CD14-positive monocyte (primary cell): ENCODE results near the gene ABCC5. TPM values are rescaled to one million over a fixed set of nuclear protein-coding genes. Genes with fewer than 3 reads are reported as not detected.

Experiments used
- DNase-seq, 3 donors: peaks; one replicate each; pipeline ENCODE4 v3.0.0-alpha.2; 2011 to 2022
- H2AFZ ChIP-seq: 2 replicates; pipeline ENCODE4 v1.6.0; 2012; ENCODE audit warnings: mild to moderate bottlenecking, low read depth, low read length, inconsistent platforms; ENCODE audit not compliant: insufficient read depth, poor library complexity, severe bottlenecking
- H3K27ac ChIP-seq, 2 donors: 1 replicate in 1 of 2; 2 replicates in 1 of 2; pipeline ENCODE4 v1.5.1; 2012 to 2013; ENCODE audit warnings: low read length in 2 of 2, control low read depth in 1 of 2, inconsistent platforms in 1 of 2, low read depth in 1 of 2, mild to moderate bottlenecking in 1 of 2
- H3K27me3 ChIP-seq, 2 donors: one replicate each; pipeline versions ENCODE4 v1.6.0 to v1.6.1; 2011 to 2013; ENCODE audit warnings: low read length in 2 of 2; ENCODE audit not compliant: control insufficient read depth in 2 of 2, insufficient read depth in 2 of 2
- H3K36me3 ChIP-seq, 2 donors: replicated peaks in 1 of 2; 1 replicate in 1 of 2; 2 replicates in 1 of 2; pipeline versions ENCODE4 v1.5.1 to v1.6.1; 2012 to 2013; ENCODE audit warnings: low read length in 2 of 2, control low read depth in 1 of 2, inconsistent platforms in 1 of 2, mild to moderate bottlenecking in 1 of 2; ENCODE audit not compliant: insufficient read depth in 2 of 2, control insufficient read depth in 1 of 2
- H3K4me1 ChIP-seq, 2 donors: 1 replicate in 1 of 2; 2 replicates in 1 of 2; pipeline versions ENCODE4 v1.5.1 to v1.6.1; 2012 to 2013; ENCODE audit warnings: low read length in 2 of 2, control low read depth in 1 of 2, inconsistent platforms in 1 of 2, mild to moderate bottlenecking in 1 of 2, moderate library complexity in 1 of 2; ENCODE audit not compliant: insufficient read depth in 2 of 2, control insufficient read depth in 1 of 2
- H3K4me2 ChIP-seq: replicated peaks from 2 replicates; pipeline ENCODE3; 2012; ENCODE audit warnings: low read length, moderate library complexity, mild to moderate bottlenecking; ENCODE audit not compliant: poor library complexity, severe bottlenecking; ENCODE audit errors: extremely low read depth
- H3K4me3 ChIP-seq, 3 experiments: fragments of 200-600 bp in 1 of 3; sonication (generic) in 1 of 3; replicated peaks in 1 of 3; 1 replicate in 2 of 3; 2 replicates in 1 of 3; pipeline ENCODE4 v1.5.1; 2011 to 2013; ENCODE audit warnings: low read length in 3 of 3, mild to moderate bottlenecking in 3 of 3, control low read depth in 2 of 3, low read depth in 2 of 3, inconsistent platforms in 1 of 3, moderate library complexity in 1 of 3
- H3K79me2 ChIP-seq: 2 replicates; pipeline ENCODE4 v1.6.0; 2012; ENCODE audit warnings: mild to moderate bottlenecking, control low read depth, inconsistent platforms, low read length, moderate library complexity; ENCODE audit not compliant: insufficient read depth
- H3K9ac ChIP-seq: 2 replicates; pipeline ENCODE4 v1.6.0; 2017; ENCODE audit warnings: low read length, mild to moderate bottlenecking; ENCODE audit not compliant: insufficient read depth, poor library complexity, severe bottlenecking
- H3K9me3 ChIP-seq, 2 donors: replicated peaks in 1 of 2; 1 replicate in 1 of 2; 2 replicates in 1 of 2; pipeline versions ENCODE4 v1.5.1 to v1.6.1; 2012 to 2013; ENCODE audit warnings: low read length in 2 of 2, control low read depth in 1 of 2; ENCODE audit not compliant: control insufficient read depth in 1 of 2, insufficient read depth in 1 of 2
- H4K20me1 ChIP-seq: 2 replicates; pipeline ENCODE4 v1.6.0; 2012; ENCODE audit warnings: mild to moderate bottlenecking, low read length, control low read depth, moderate library complexity; ENCODE audit not compliant: insufficient read depth
- H3K27ac Mint-ChIP-seq, 7 donors: one replicate each; pipeline ENCODE4 v1.8.0; 2020; ENCODE audit warnings: mild to moderate bottlenecking in 7 of 7, mixed read lengths in 7 of 7, moderate library complexity in 6 of 7, inconsistent platforms in 2 of 7
- H3K27me3 Mint-ChIP-seq, 3 donors: one replicate each; pipeline ENCODE4 v1.8.0; 2021 to 2022; ENCODE audit warnings: low read depth in 3 of 3, mild to moderate bottlenecking in 3 of 3, mixed read lengths in 3 of 3, moderate library complexity in 3 of 3, inconsistent platforms in 1 of 3
- H3K36me3 Mint-ChIP-seq, 2 donors: one replicate each; pipeline ENCODE4 v1.8.0; 2020; ENCODE audit warnings: mixed read lengths in 2 of 2, inconsistent platforms in 1 of 2, mild to moderate bottlenecking in 1 of 2
- H3K4me1 Mint-ChIP-seq: one replicate; pipeline ENCODE4 v1.8.0; 2020; ENCODE audit warnings: mild to moderate bottlenecking, mixed read lengths
- H3K4me3 Mint-ChIP-seq, 2 donors: one replicate each; pipeline ENCODE4 v1.8.0; 2020; ENCODE audit warnings: mild to moderate bottlenecking in 2 of 2, mixed read lengths in 2 of 2, moderate library complexity in 1 of 2
- H3K9me3 Mint-ChIP-seq, 7 donors: one replicate each; pipeline ENCODE4 v1.8.0; 2020 to 2022; ENCODE audit warnings: mixed read lengths in 7 of 7, mild to moderate bottlenecking in 6 of 7, moderate library complexity in 6 of 7, inconsistent platforms in 2 of 7
- CTCF ChIP-seq: fragments of 200-600 bp; IDR thresholded peaks from one replicate; pipeline ENCODE4 v1.8.0; 2022; ENCODE audit warnings: antibody characterized with exemption, mild to moderate bottlenecking
- WGBS: methylation state at CpG from one replicate; pipeline ENCODE4 v1.1.5; 2013; ENCODE audit warnings: missing lambda C conversion rate; ENCODE audit not compliant: insufficient coverage; 5-methylcytosine and 5-hydroxymethylcytosine counted together
- intact Hi-C, 2 donors: fragments of 100-400 bp; cut with micrococcal nuclease; formaldehyde crosslinking; loops; one replicate each; pipeline versions ENCODE4 v1.15.0 to v1.15.1; 2023
- polyA plus RNA-seq, 3 donors: library from polyadenylated mRNA; depleted of rRNA in 1 of 3; unstranded in 2 of 3; stranded (reverse) in 1 of 3; fragments of 300-500 nt in 2 of 3; fragments of >200 nt in 1 of 3; fragmentation: Illumina TruSeq in 2 of 3; gene quantifications; 1 replicate in 2 of 3; 2 replicates in 1 of 3; pipeline ENCODE4 v1.2.3, GENCODE V29; 2012 to 2021

The ABCC5 gene
- polyA plus RNA-seq, 3 donors, result 6.2 to 30.9 (median 7.7) TPM

GRCh38 chr3:184001761-184002160 lies 15.9 kb downstream of the ABCC5 start:
- Mint-ChIP-seq H3K9me3 (no peaks in the 10 kb centered on the region), H3K27ac (no peak overlapping the region), H3K4me3 (no peak overlapping the region), H3K36me3 (peaks cover 10 to 16% of the 10 kb centered on the region in 2 donors), H3K4me1 (peaks cover 24% of the 10 kb centered on the region), H3K27me3 (no peaks in the 10 kb centered on the region)
- Histone ChIP-seq H3K9ac (no peak overlapping the region), H4K20me1 (no peaks in the 10 kb centered on the region), H3K27ac (no peak overlapping the region), H3K9me3 (no peaks in the 10 kb centered on the region), H3K79me2 (peaks cover 3% of the 10 kb centered on the region), H3K27me3 (no peaks in the 10 kb centered on the region), H3K4me2 (no peak overlapping the region), H3K4me1 (peaks cover 21 to 24% of the 10 kb centered on the region in 2 donors), H3K36me3 (no peaks in the 10 kb centered on the region), H3K4me3 (no peak overlapping the region), H2AFZ (no peak overlapping the region)
- WGBS, result 88% methylated on average over 2 of the region's 3 CpGs
- DNase-seq, result no peak
- TF ChIP-seq CTCF, result no peak
- intact Hi-C loops, result no loop called here

GRCh38 chr3:183991403-183991802 lies 26.3 kb downstream of the ABCC5 start:
- no peak overlapping the region for H3K4me3 Mint-ChIP-seq
- Histone ChIP-seq H3K4me3 (no peak overlapping the region), H3K36me3 (peaks cover 22 to 29% of the 10 kb centered on the region in 2 donors), H3K27me3 (no peaks in the 10 kb centered on the region), H3K9me3 (no peaks in the 10 kb centered on the region), H3K4me2 (no peak overlapping the region), H4K20me1 (no peaks in the 10 kb centered on the region), H3K9ac (no peak overlapping the region), H3K4me1 (no peaks in the 10 kb centered on the region), H2AFZ (no peak overlapping the region), H3K79me2 (no peaks in the 10 kb centered on the region), H3K27ac (no peak overlapping the region)
- peaks cover 25 to 33% of the 10 kb centered on the region in 2 donors for H3K36me3 Mint-ChIP-seq
- no peak for TF ChIP-seq CTCF
- WGBS, result no CpG with 5 or more reads among the region's 5 CpGs
- peaks cover 0 to 1% (median 0%) of the 10 kb centered on the region in 3 donors for H3K27me3 Mint-ChIP-seq
- no peak overlapping the region for H3K27ac Mint-ChIP-seq
- DNase-seq, result no peak
- intact Hi-C loops, result no loop called here
- peaks cover 0 to 2% (median 0%) of the 10 kb centered on the region in 7 donors for H3K9me3 Mint-ChIP-seq
- H3K4me1 Mint-ChIP-seq, result peaks cover 2% of the 10 kb centered on the region
